GM10266 (cell line): ENCODE results near the gene ZNF394.
"Not testable (repeated sequence)": the region's sequence is repeated elsewhere in the genome, so short reads cannot be mapped to it uniquely, and the experiment has no call there.

Experiments
- DNase-seq: peaks from one replicate; pipeline ENCODE4 v3.0.0; 2012; ENCODE audit errors: extremely low spot score
- CTCF ChIP-seq: IDR thresholded peaks from 2 replicates; pipeline ENCODE4 v1.5.1; 2012; ENCODE audit warnings: mild to moderate bottlenecking, low read depth; ENCODE audit not compliant: control insufficient read depth, insufficient read depth; ENCODE audit errors: missing control alignments

The ZNF394 gene

GRCh38 chr7:99504281-99504602 is 4.2 kb upstream of the ZNF394 start:
- no peak for TF ChIP-seq CTCF
- DNase-seq = peak; percentile 89

- DNase-seq = not testable (repeated sequence)
Observed at GRCh38 chr7:99501236-99501635, 1.2 kb upstream of the ZNF394 start.

GRCh38 chr7:99500637-99501009 is 542 bp upstream of the ZNF394 start:
- no peak for TF ChIP-seq CTCF
- DNase-seq = no peak

GRCh38 chr7:99499371-99499720 is 735 bp downstream of the ZNF394 start:
- no peak for TF ChIP-seq CTCF
- no peak for DNase-seq

GRCh38 chr7:99498546-99498944 is 1.5 kb downstream of the ZNF394 start:
- DNase-seq = no peak
- TF ChIP-seq CTCF = no peak

- TF ChIP-seq CTCF = no peak
- DNase-seq = no peak
Observed at GRCh38 chr7:99497766-99498545, 2.1 kb downstream of the ZNF394 start.

- no peak for TF ChIP-seq CTCF
- DNase-seq = no peak
Observed at GRCh38 chr7:99493823-99494222, 6.3 kb downstream of the ZNF394 start.

GRCh38 chr7:99490878-99491277 is 9.2 kb downstream of the ZNF394 start:
- TF ChIP-seq CTCF = no peak
- no peak for DNase-seq
